Effector memory CD4-positive, alpha-beta T cell (primary cell): ENCODE data around the gene MYOF.
"Not testable (repeated sequence)": the region's sequence is repeated elsewhere in the genome, so short reads cannot be mapped to it uniquely, and the experiment has no call there.

Experiments
- DNase-seq, 3 donors: peaks; one replicate each; pipeline ENCODE4 v3.0.0-alpha.2; 2020
- H3K27ac ChIP-seq: 2 replicates; pipeline ENCODE4 v1.7.0; 2013; ENCODE audit warnings: mild to moderate bottlenecking, low read length, moderate library complexity; ENCODE audit not compliant: insufficient read depth, poor library complexity, severe bottlenecking
- H3K27me3 ChIP-seq: replicated peaks from 2 replicates; pipeline ENCODE4 v1.7.0; 2013; ENCODE audit warnings: mild to moderate bottlenecking, low read length; ENCODE audit not compliant: insufficient read depth, control insufficient read depth, poor library complexity, severe bottlenecking
- H3K36me3 ChIP-seq: 2 replicates; pipeline ENCODE4 v1.7.0; 2013; ENCODE audit warnings: mild to moderate bottlenecking, low read length, moderate library complexity; ENCODE audit not compliant: control insufficient read depth, insufficient read depth
- H3K4me1 ChIP-seq: 2 replicates; pipeline ENCODE4 v1.7.0; 2013; ENCODE audit warnings: low read length, mild to moderate bottlenecking; ENCODE audit not compliant: control insufficient read depth, insufficient read depth, poor library complexity, severe bottlenecking
- H3K4me3 ChIP-seq: 2 replicates; pipeline ENCODE4 v1.7.0; 2013; ENCODE audit warnings: low read length, low read depth, mild to moderate bottlenecking; ENCODE audit not compliant: insufficient read depth, poor library complexity, severe bottlenecking
- H3K9me3 ChIP-seq: 2 replicates; pipeline ENCODE4 v1.7.0; 2013; ENCODE audit warnings: mild to moderate bottlenecking, low read length, moderate library complexity; ENCODE audit not compliant: control insufficient read depth

Gene MYOF

GRCh38 chr10:93445097-93445960, 36.8 kb downstream of the MYOF start:
- DNase-seq, result no peak
- Histone ChIP-seq H3K36me3 (no peaks in the 10 kb centered on the region), H3K9me3 (no peaks in the 10 kb centered on the region), H3K27ac (no peak overlapping the region), H3K27me3 (no peaks in the 10 kb centered on the region), H3K4me3 (no peak overlapping the region), H3K4me1 (no peaks in the 10 kb centered on the region)

- Histone ChIP-seq H3K27ac (no peak overlapping the region), H3K9me3 (no peaks in the 10 kb centered on the region), H3K36me3 (no peaks in the 10 kb centered on the region), H3K4me1 (no peaks in the 10 kb centered on the region), H3K27me3 (no peaks in the 10 kb centered on the region), H3K4me3 (no peak overlapping the region)
- DNase-seq, result no peak
Measured at GRCh38 chr10:93443481-93443880, 38.7 kb downstream of the MYOF start.

GRCh38 chr10:93442721-93443120, 39.4 kb downstream of the MYOF start:
- H3K4me3 ChIP-seq, DNase-seq, H3K27ac ChIP-seq, H3K4me1 ChIP-seq, H3K9me3 ChIP-seq, H3K36me3 ChIP-seq, H3K27me3 ChIP-seq: not testable (repeated sequence)

DNA sequence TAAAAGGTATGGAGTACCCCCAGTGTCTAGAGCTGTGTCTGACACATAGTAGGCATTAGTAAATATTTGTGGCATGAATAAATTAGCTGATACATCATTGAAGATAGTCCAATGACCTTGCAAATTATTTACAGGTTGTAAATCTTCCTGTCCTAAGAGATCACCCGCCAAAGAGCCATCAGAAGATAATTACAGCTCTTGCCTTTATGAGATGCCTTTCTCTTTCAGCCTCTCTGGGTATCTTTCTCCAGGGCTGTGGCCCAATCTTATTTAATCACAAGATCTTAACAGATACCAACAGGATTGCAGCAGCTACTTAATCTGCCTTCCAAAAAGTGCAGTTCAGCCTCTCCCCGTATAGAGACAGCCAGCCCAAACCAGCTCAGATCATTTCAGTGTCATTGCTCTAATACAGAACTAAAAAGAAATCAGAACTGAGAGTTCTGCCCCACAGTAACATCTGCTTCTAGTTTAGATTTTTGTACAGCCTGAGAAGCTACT, 41.5 kb downstream of the MYOF start:
- no peak overlapping the region for H3K27ac ChIP-seq
- no peak for DNase-seq
- H3K9me3 ChIP-seq, result no peaks in the 10 kb centered on the region
- no peaks in the 10 kb centered on the region for H3K4me1 ChIP-seq
- H3K36me3 ChIP-seq, result no peaks in the 10 kb centered on the region
- no peak overlapping the region for H3K4me3 ChIP-seq
- no peaks in the 10 kb centered on the region for H3K27me3 ChIP-seq

DNA sequence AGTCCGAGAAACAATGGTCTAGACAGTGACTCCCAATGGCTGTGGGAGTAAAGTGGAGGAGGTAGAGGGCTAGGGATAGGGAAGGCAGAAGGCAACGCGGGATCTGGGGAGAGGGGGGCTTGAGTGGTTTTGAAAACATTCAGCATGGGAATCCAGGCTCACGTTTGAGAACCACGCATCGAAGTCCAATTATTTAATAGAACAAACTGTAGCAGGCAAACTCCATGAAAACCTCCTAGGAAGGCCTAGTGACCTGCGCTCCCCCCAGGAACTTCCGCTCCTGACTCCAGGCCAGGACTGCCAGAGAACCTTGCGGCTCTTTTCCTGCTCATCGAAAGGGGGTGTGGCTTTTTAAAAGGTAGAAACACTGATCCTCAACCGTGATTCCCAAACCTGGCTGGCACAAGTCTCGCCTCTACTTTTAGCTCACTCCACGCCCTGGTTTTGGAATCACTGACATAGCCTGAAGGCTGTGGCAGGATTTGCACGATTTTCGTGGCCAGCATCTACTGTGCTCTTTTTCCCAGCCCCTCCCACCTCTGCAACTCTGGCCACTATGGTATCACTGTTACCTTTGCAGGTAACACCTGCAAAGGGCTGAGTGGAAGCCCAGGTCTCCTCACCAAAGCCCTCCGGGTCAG, 43.4 kb downstream of the MYOF start:
- H3K36me3 ChIP-seq, result no peaks in the 10 kb centered on the region
- H3K4me1 ChIP-seq, result no peaks in the 10 kb centered on the region
- H3K9me3 ChIP-seq, result no peaks in the 10 kb centered on the region

DNA sequence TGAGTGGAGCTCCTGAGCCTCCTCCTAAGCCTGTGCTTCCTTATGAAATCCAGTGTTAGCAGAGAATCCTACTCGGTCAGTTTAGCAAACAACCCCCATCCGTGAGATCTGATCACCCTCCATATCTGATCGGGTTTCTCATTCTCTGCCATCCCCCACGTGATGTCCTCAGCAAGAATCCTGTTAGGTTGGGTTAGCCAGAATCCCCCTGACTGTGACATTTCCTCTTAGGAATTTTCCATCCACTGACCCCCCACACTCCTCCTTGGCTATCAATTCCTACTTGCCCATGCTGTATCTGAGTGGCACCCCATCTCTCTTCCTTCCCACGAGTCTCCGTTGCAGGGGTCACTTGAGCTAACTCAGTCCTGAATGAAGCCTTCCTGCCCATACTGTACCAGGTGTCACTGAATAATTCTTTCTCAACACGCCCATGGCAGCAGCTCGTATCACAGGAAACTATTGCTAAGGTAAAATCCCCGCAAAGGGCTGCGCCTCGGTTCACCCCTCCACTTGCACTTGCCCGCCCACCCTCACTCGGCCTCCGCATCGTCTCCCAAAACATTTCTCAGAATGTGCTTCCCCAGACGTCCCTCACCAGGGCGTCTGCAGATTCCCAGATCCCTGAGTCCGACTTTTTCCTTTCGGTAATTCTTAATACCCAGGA, 44.1 kb downstream of the MYOF start:
- Histone ChIP-seq H3K36me3 (no peaks in the 10 kb centered on the region), H3K9me3 (no peaks in the 10 kb centered on the region), H3K4me1 (no peaks in the 10 kb centered on the region), H3K4me3 (no peak overlapping the region), H3K27ac (no peak overlapping the region), H3K27me3 (no peaks in the 10 kb centered on the region)
- DNase-seq, result no peak

More for the DNA sequence above, 43.4 kb downstream of the MYOF start:
- Histone ChIP-seq H3K4me3 (no peak overlapping the region), H3K27ac (no peak overlapping the region), H3K27me3 (no peaks in the 10 kb centered on the region)
- DNase-seq, result no peak

GRCh38 chr10:93437086-93437945, 44.8 kb downstream of the MYOF start:
- Histone ChIP-seq H3K36me3 (no peaks in the 10 kb centered on the region), H3K9me3 (no peaks in the 10 kb centered on the region), H3K4me1 (no peaks in the 10 kb centered on the region), H3K27me3 (no peaks in the 10 kb centered on the region), H3K27ac (no peak overlapping the region), H3K4me3 (no peak overlapping the region)
- no peak for DNase-seq

DNA sequence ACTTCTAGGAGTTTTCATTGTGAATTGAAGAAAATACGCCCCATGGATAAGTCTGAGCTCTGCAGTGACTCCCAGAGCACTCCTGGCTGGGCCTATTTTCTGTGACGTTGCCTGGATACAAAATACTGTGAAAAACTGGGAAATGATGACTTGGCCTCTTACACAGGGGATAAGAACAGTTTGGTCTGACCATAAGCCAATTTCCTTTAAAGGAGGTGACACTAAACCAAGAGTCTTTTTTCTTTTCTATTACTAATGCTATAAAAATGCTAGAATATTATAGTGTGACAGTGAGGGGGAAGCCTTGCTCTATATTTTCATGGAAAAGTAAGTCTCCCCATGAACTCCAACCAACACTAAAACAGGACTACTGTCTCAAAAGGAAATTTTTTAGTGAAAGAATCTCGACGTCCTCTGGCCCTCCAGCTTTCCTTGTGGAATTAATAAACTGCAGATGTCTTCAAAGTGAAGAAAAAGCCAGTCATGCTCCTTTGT, 45.5 kb downstream of the MYOF start:
- H3K27ac ChIP-seq, result no peak overlapping the region
- H3K4me3 ChIP-seq, result no peak overlapping the region
- H3K4me1 ChIP-seq, result no peaks in the 10 kb centered on the region
- no peaks in the 10 kb centered on the region for H3K36me3 ChIP-seq
- H3K9me3 ChIP-seq, result no peaks in the 10 kb centered on the region
- no peaks in the 10 kb centered on the region for H3K27me3 ChIP-seq
- DNase-seq, result no peak

DNA sequence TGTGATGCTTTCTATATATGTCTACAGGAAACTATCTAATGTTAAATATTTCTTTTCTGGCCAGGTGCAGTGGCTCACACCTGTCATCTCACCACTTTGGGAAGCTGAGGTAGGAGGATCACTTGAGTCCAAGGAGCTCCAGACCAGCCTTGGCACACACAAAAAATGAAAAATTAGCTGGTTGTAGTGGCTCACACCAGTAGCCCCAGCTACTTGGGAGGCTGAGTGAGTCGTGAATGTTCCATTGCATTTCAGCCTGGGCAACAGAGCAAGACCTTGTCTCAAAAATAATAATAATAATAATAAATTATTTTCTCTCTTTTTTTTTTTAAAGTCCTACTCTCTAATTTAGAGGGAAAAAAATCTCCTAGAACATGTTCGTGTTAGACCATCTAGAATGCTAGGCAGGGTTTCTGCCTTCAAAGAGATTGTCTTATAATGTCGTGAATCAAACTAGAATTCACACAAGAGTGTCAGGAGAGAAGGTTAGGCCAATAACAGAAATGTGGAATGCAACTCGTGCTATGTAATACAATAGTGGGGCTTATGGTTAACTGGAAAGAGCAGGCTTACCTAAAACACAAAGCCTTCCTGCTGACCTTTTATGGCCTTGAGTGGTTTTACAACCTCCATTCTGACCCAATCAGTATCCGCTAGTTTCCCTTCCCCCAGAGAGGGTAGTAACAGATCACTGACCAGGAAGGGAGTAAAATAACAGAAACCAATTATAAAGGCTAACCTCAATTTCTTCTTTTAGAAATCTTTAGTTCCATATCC, 46.3 kb downstream of the MYOF start:
- Histone ChIP-seq H3K36me3 (no peaks in the 10 kb centered on the region), H3K4me1 (no peaks in the 10 kb centered on the region), H3K27me3 (no peaks in the 10 kb centered on the region), H3K27ac (no peak overlapping the region), H3K4me3 (no peak overlapping the region), H3K9me3 (no peaks in the 10 kb centered on the region)
- no peak for DNase-seq
